Urothelium cell line (cell line): ENCODE measurements around the gene VSIG10L2.

Experiments used
- DNase-seq: peaks from one replicate; pipeline ENCODE4 v3.0.0; 2011; ENCODE audit warnings: low spot score, mixed read lengths
- FAIRE-seq: peaks from 2 replicates; lab custom pipeline; 2011; peaks lifted over from hg19 to GRCh38; lab: Jason Lieb, UNC

The VSIG10L2 gene

GRCh38 chr11:125995313-125995712, 49.5 kb downstream of the VSIG10L2 start:
- no peak for FAIRE-seq
- no peak for DNase-seq

DNA sequence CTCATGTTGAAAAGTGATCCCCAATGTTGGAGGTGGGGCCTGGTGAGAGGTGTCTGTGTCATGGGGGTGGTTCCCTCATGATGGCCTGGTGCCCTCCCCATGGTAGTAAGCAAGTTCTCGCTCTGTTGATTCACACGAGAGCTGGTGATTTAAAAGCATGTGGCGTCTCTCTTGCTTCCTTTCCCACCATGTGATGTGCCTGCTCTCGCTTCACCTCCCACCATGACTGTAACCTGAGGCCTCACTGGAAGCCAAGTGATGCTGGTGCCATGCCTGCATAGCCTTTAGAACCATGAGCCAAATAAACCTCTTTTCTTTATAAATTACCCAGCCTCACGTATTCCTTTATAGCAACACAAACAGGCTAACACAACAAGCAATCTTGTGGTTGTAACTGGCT, 52.4 kb downstream of the VSIG10L2 start:
- DNase-seq, result no peak
- FAIRE-seq, result no peak

DNA sequence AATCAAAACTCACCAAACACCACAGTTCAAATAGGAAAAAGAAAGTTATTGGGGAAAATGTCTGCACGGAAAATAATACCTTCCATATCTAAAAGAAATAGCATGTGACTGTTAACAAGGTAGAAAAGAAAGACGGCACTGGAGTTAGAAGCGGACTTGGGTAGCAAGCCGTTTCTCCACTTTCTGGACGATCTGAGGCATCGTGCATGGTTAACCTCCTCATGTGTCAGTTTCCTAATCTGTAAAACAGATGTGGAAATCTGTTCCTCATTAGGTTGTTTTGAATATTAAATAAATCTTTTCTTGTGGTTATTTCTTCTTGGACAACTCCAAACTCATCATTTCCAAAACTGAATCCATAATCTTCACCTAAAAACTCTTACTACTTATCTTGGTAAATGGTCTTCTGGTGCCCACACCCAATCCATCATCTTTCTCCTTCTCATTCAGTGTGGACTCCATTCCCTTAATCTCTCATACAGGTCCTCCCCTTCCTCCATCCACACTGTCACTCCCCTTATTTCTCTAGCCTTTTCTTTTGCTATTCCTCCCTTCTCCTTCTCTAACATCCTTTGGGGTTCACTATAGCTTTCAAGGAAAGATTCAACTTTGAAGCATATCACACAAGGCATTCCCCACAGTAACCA, 53.5 kb downstream of the VSIG10L2 start:
- no peak for DNase-seq
- no peak for FAIRE-seq

DNA sequence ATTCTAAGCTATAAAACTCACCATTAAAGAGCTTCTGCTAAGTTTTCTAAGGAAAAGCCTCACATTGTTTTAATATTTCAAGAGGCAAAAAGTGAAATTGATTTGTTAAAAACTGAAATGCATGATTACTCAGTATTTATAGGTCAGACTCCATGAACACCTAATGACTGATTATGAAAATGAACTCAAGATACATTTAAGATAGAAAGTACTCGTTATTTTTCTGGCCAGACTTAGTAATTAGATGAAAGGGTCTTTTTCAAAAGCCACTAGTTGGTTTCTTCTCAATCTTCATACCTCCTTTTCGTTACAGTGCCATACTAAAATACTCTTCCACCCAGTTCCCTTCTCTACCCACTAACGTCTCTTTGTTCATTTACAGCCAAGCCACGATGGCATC, 56.3 kb downstream of the VSIG10L2 start:
- DNase-seq, result no peak
- FAIRE-seq, result no peak
